NK-92 treated with Interleukin-12 subunit alpha and Interleukin-12 subunit beta, amount 100 ng/mL, for 24 hours (cell line): Measurements from ENCODE around the gene PMM1.
A peak's percentile ranks its signal among the peaks of the same experiment; 100 is the strongest.
"Not testable (repeated sequence)": the region's sequence is repeated elsewhere in the genome, so short reads cannot be mapped to it uniquely, and the experiment has no call there.

Source experiments
- DNase-seq: peaks from one replicate; lab custom pipeline; 2025; lab: John Stamatoyannopoulos, UW

The PMM1 gene

DNA sequence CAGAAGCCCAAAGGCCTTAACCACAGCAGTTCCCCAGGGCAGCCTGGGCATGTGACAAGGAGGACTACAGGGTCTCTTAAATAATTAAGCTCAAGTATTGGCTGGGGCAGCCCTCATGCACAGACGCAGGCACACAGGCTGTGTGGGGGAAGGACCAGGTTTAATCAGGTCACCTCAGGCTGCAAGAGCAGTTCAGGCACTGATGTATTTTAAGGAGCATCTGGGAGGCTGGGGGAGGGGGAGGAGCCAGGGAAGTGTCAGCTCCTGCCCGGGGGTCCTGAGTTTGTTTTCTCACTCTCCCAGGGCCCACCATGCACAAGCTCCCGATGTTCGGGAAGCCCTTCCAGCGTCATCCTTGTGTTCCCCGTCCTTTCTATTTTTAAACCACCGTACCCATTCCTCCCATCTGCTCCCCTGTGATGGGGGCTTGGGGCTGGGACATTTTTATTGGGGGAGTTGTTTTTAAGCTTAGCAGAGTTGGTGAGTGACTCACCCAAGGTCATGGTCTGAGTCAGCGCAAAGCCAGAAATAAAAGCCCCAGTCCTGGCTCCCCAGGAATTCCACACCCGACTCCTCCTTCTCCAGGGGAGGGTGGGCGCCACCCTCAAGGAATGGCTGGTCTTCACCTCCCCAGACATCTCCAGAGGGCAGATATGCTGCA is 26.5 kb downstream of the PMM1 start:
- no peak for DNase-seq

DNA sequence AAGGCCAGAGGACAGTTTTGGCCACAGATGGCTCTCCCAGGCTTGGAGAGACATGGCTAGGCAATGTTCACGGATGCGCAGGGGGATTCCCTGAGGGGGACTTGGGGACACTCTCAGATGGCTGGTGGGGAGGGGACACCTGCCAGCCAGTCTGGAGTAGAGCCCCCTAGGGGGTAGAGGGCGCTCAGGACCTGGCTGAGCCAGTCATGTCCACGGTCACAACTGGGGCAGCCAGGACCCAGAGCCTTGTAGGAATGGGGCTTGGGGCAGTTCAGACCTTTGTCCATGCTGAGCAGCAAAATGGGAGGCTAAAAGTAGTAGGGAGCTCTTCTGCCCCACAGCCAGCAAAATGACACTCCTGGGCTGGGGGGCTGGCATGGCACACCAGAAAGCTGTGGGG is 27.2 kb downstream of the PMM1 start:
- DNase-seq: no peak

DNA sequence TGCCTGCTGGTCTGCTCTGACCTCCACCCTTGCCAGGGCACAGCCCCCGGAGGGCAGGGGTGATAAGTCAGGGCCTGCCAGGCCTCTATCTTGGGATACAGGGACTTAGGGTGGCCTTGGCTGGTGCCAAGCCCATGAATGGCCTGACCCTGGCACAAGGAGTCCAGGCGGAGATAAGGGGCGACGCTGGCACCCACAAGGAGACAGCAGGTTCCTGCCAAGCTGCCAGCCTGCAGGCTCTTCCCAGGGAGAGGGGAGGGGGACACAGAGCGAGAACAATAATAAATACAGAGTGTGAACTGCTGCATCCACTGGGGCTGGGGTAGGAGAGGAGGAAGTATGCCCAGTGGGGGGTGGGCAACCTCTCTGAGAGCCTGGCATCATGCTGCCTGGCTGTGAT is 27.9 kb downstream of the PMM1 start:
- DNase-seq: no peak

DNA sequence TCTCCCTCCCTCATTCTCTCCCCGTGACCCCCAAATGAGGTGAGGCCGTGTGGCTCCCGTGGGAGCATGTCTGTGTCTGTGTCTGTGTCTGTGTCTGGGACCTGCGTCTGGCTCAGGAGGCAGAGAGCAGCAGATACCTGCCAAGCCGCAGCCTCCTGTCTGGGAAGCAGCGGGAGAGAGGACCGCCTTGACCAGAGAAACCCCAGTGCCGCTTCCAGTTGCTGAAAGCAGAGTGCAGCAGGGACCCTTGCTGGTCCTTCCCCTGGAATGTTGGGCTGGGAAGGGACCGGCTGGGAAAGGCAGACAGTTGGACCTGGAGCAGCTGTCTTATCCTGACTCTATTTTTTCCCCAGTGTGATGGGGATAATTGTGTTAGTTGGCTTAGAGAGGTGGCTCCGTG is 28.3 kb downstream of the PMM1 start:
- DNase-seq: no peak

DNA sequence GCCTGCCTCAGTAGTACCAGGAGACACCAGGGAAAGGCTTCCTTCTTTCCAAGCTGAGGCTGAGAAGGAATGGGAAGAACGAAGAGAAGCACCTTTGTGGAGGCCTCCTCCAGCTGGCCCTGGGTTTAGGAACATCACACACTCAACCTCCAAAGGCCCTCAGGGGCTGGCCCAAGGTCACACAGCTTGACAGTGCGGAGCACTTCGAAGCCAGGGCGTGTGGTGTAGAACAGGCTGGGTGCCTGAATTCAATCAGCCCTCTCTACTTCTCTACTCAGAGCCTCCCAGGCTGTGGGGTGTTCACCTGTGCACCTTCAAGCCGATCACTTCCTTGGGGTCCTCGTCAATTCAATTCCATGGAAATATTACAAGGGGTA is 29.6 kb downstream of the PMM1 start:
- no peak for DNase-seq

DNA sequence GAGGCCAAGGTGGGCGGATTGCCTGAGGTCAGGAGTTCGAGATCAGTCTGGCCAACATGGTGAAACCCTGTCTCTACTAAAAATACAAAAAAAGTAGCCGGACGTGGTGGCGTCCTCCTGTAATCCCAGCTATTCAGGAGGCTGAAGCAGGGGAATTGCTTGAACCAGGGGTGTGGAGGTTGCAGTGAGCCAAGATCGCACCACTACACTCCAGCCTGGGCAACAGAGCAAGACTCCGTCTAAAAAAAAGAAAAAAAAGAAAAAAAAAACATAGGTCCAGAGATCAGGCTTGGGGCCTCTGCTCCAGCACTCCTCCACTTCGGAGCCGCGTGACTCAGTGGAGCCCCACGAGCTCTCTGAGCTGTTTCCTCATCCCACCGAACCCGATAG is 31.4 kb downstream of the PMM1 start:
- DNase-seq: not testable (repeated sequence)

DNA sequence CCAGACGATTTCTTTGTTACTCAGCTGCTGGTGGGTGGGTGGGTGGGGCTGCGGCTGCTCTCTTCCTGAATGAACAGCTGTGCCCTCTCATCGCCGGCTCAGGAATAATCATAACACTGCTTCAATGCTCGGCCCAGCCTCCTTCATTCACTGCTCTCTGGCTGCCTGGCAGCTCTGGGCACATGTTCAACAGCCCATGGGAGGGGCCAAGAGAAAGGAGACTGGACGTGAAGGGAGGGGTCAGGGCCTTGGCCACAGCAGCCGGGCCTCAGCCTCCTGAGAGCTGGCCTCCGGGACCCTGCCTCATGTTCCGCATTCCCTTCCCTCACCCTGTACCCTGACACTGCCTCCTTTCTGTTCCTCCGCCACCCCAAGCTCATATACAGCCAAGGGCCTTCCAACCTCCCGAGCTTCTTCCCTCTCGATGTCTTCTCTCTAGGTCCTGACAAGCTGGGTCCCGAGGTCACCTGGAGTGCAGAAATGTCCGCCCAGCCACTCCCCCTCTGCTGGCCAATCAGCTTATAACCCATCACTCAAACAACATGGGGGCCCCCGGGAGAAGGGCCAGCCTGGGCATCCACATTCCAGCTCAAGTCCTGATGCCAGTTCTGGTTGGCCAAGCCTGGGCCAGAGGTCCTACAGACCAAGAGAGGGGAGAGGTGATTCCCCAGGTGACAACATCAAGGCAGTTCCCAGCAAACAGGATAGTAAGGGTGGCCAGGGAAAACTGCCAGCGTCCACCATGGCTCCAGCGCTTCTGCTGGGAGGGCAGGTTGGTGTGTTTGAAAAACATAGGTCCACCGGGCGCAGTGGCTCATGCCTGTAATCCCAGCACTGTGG is 32.0 kb downstream of the PMM1 start:
- no peak for DNase-seq

DNA sequence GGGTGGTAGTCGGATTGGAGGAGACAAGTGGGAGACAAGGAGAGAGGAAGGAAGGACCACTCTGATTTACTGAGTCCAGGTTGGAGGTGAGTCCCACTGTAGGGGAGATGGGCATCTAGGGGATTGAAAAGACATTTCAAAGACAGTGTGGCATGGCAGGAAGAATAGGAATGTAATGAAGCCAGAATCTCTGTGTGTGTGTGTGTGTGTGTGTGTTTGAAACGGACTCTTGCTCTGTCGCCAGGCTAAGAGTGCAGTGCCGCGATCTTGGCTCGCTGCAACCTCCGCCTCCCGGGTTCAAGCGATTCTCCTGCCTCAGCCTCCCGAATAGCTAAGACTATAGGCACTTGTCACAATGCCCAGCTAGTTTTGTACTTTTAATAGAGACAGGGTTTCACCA is 33.1 kb downstream of the PMM1 start:
- no peak for DNase-seq

DNA sequence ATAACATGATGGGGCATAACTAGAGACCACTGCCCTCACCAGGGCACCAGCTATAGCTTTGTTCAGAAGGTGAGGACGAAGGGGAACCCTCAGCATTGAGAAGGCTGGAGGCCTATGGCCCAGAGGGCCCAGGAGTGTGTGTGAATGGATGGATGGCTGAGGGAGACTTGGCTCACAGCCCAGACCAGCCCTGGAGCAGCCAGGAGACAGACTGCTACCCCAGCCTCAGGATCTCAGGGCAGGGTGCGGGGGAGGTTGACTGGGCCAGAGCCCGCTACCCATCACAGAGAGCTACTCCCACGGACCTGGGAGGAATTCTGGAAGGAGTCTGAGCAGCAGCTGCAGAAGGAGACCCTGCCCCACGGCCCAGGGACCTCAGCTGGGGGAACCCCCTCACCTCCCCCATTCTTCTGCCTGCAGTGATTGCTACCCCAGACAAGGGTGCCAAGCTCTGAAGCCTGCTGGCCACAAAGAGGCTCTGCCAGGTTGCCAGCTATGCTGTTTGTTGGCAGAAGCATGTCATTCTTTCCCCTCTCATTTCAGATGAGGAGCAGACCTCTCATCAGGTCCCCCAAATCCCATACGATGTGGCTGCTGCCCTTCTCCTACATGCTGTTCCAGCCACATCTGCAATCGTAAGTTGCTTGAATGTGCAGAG is 34.2 kb downstream of the PMM1 start:
- no peak for DNase-seq

DNA sequence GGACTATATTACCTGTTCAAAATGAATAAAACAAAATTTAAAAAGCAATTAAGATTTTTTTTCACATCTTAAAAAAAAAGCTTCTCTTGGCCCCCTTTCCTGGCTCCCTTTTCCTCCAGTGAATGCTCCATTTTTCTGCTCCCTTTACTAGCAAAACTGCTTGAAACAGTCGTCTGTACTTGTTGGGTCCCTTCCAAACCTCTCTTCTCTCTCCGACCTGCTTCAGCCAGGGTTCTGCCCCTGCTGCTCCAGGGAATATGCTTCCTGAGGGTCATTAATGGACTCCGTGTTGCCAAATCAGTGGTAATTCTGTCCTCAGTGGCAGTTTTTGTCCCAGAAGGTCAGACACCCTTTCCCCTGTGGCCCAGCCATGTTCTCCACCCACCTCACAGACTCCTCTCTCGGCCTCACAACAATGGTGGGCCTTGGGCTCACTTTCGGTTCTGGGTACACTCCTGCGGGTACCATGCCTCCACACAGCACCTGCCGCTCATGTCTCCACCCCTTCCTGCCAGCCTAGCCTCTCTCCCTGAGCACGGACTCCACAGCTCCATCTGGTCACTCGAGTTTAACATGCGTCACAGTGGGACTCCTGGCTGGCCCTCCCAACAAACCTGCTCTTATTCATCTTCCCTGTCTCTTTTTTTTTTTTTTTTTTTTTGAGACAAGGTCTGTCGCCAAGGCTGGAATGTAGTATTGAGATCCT is 37.6 kb downstream of the PMM1 start:
- DNase-seq: no peak

DNA sequence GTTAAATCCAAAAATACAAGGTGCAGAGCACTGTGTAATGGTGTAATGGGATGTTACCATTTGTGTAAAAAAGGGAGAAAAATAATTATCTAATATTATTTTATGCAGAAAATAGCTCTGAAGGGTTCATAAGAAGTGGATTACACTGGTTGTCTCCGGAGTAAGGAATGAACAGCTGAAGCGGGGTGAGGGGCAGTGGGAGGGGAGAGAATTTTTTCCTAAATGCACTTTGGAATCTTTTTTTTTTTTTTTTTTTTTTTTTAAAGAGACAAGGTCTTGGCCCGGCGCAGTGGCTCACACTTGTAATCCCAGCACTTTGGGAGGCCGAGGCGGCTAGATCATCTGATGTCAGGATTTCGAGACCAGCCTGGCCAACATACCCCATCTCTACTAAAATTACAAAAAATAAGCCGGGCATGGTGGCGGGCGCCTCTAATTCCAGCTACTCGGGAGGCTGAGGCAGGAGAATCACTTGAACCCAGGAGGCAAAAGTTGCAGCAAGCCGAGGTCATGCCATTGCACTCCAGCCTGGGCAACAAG is 38.6 kb downstream of the PMM1 start:
- DNase-seq: no peak

DNA sequence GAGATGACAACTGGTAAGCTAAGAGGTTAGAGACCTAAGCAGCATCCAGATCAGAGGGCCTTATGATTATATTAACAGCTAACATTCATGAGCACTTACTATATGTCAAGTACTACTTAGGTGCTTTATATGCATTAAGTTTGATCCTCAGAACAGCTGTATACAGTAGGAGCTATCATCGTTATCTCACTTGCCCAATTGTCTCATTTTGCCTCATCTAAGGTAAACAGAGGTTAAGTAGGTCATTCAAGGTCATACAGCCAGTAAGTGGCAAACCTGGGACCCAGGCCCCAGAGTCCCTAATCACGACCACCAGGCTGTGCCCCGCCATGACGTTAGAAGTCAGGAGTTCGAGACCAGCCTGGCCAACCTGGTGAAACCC is 40.8 kb downstream of the PMM1 start:
- no peak for DNase-seq

DNA sequence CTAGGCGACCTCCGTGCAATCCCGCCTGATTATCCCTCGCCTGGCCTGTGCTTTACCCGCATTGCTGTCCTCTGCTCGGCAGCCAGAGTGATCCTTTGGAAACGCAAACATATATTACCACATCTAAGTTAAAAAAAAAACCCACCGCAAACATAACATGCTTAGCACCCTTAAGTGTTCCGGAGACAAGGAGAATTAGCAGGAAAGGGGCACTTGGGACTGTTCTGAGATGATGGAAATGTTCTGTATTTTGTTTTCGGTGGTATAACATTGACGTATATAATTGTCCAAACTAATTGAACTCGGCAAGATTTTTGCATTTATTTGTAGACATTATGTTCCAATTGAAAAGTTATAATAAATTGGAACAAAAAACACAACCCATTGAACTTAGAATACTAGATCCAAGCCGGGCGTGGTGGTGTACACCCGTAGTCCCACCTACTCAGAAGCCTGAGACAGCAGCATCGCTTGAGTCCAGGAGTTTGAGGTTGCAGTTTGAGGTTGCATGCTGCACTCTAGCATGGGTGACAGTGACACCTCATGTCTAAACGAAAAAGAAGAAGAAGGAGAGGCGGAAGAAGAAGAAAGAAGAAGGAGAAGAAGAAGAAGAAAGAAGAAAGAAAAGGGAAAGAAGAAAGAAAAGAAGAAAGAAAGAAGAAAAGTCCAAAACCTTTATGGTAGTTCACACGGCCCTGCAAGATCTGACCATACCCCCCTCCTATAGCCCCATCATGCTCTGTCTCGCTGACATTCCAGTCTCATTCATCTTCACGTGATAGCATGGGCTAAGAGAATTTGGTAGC is 44.8 kb downstream of the PMM1 start:
- no peak for DNase-seq

DNA sequence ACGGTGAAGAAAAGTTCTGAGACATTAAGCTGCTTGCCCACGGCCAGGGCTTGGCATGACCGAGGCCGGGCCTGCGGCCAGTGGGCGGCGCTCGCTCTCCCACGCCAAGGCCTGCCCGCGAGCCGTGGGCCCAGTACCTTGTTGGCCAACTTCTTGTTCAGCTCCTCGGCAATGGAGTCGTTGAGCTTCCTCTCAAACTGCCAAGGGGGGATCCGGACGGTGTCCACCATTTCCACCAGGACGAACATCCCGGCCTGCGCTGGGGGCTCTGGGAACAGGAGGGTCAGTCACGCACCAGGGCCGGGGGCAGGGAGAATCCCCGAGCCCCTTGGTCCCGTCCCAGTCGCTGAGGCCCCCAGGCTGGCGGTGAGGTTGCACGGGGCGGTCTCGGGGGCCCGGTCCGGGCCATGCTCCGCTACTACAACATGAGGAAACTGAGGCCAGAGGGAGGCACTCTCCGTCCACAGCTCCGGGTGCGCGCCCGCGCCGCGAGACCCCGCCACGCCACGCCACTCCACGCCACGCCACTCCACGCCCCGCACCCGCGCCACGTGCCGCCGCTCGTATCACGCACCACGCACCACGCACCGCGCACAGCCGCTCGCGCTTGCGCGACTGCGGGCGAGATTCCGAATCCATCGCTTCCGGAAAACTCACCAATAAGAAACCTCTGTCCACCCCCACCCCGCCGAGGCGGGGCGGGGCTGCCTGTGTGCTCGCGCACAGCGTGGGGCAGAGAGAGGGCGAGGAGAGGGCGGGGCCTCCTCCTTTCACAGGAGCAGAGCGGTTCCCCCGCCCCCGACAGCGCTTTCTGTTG is 45.6 kb downstream of the PMM1 start, which contains the start of gene POLR3H:
Gene POLR3H, minus strand, starts transcription at position 617 of the 817 bp plus-strand sequence. Its CDS starts 369 bp downstream, at position 248.
- DNase-seq: peak; percentile 92

DNA sequence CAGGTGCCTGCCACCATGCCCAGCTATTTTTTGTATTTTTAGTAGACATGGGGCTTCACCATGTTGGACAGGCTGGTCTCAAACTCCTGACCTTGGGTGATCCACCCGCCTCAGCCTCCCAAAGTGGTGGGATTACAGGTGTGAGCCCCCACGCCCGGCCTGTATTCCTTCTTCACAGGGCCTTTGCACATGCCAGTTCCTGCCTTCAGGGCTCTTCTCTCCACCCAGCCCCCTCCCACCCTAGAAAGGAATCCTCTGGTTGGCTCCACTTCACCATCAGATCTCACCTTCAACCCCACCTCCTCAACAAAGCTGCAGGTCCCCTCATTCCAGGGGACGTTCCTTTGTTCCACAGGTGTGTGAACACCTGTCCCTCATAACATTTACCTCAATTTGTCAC is 47.4 kb downstream of the PMM1 start:
- no peak for DNase-seq

DNA sequence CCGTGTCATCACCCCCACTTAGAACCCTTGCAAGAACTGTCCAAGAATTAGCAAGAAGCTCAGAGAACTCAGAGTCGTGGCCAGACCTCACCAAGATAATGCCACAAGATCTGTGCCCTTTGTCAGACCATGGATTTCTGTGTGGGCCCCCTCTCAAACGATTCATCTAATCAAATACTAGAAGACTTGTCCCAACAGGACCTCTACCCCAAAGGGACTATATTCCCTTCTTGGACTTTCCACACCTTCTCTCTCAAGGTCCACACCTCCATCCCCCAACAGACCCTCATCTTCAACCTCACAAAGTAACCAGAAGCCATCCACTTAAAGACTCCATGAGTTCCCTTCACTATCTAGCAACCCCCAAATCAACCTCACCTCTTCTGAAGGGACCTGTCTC is 48.2 kb downstream of the PMM1 start:
- DNase-seq: no peak

DNA sequence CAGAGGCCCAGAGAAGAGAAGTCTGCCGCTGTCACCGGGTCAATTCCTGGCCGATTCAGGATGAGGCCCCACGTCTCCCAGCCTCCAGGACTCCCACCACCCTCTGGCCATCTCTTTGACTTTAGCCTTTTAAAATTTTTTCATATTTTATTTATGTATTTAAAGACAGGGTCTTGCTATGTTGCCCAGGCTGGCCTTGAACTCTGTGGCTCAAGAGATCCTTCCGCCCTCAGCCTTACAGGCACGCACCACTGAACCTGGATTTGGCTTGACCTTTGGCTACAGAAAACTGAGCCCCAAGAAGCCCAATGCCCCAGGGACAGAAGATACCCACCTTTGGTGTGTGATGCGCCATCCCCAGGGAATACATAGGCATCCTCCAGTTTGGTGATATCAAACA is 49.3 kb downstream of the PMM1 start:
- no peak for DNase-seq

DNA sequence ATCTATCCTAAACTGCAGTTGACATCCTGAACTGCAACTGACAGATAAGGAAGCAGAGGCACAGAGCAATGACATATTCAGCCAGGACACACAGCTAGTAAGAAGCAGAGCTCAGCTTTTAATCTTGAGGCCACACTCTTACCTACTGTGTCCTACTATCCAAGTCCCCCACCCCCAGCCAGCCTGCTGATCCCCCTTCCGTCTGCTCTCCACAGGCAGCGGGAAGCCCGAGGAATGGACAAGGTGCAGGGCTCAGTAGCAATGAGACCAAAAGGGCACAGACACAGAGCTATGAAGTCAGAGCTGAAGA is 49.7 kb downstream of the PMM1 start:
- no peak for DNase-seq

DNA sequence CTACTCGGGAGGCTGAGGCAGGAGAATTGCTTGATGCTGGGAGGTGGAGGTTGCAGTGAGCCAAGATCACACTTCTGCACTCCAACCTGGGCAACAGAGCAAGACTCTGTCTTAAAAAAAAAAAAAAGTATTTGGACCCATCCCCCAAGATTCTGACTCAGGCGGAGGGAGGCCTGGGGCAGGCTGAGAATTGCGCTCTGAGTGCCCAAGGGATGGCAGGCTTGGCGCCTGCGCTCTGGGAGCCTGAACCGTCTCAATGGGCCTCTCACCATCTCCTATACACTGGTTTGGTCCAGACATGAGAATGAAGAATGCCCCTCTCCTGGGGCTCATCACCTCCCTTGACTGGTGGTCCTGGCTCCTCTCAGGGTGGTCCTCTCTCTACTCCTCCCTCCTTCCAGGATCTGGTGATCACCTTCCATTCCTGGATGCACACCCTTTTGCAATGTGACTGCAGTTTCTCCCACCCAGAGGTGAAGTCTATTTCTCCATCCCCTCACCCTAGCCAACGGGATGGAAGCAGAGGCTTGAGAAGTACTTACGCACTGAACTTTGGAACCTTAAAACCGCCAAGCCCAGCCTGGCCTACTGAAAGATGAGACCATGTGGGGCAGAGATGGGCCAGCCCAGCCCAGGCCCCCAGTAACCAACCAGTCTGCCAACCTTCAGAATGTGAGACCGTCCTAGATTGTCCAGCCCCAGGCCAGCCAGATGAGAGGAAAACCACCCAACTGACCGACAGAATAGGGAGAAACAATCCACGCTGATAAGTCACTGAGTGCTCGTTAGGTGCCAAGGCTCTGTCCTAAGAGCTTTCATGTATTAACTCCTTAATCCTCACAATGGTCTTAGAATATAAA is 50.3 kb downstream of the PMM1 start:
- no peak for DNase-seq

DNA sequence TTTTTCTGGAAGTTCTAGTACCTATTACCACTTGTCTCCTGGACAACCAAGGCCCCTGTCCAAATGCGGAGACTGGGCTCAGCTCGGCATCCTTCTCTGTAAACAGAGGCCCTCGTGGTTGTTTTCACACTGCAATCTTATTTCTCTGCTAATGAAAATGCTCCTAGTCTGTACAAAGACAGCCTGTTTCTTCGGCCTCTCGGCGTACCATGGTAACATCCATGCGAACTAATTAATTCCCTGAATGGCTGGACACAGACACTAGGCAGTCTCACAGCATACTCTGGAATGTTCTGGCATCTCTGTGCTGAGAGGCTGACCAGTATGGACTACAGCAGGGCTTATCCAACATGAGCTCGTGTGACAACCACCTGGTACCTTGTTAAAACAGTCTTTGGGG is 51.1 kb downstream of the PMM1 start:
- no peak for DNase-seq
